ENCODE results near the gene MGAT5.
A peak's percentile ranks its signal among the peaks of the same experiment; 100 is the strongest.

Gene MGAT5

GRCh38 chr2:134396493-134396892 lies 142.6 kb downstream of the MGAT5 start:
- no peak for DNase-seq (ENCODE audit: low spot score)

GRCh38 chr2:134397146-134397896 lies 143.4 kb downstream of the MGAT5 start:
- no peak for DNase-seq (ENCODE audit: low spot score)

- peak; percentile 58 for DNase-seq (ENCODE audit: low spot score)
Measured at GRCh38 chr2:134398300-134398699, 144.4 kb downstream of the MGAT5 start.

GRCh38 chr2:134399096-134399495 lies 145.2 kb downstream of the MGAT5 start:
- no peak for DNase-seq (ENCODE audit: low spot score)

- DNase-seq (ENCODE audit: low spot score): peak; percentile 13
Measured at GRCh38 chr2:134401081-134401497, 147.2 kb downstream of the MGAT5 start.

GRCh38 chr2:134401789-134402188 lies 147.9 kb downstream of the MGAT5 start:
- peak; percentile 29 for DNase-seq (ENCODE audit: low spot score)

GRCh38 chr2:134402410-134402809 lies 148.5 kb downstream of the MGAT5 start:
- DNase-seq (ENCODE audit: low spot score): peak; percentile 49

GRCh38 chr2:134405611-134406081 lies 151.8 kb downstream of the MGAT5 start:
- DNase-seq (ENCODE audit: low spot score): no peak

- no peak for DNase-seq (ENCODE audit: low spot score)
Measured at GRCh38 chr2:134406311-134406710, 152.4 kb downstream of the MGAT5 start.

- no peak for DNase-seq (ENCODE audit: low spot score)
Measured at GRCh38 chr2:134406736-134407135, 152.9 kb downstream of the MGAT5 start.

GRCh38 chr2:134407154-134407890 lies 153.4 kb downstream of the MGAT5 start:
- no peak for DNase-seq (ENCODE audit: low spot score)

GRCh38 chr2:134408386-134408785 lies 154.5 kb downstream of the MGAT5 start:
- DNase-seq (ENCODE audit: low spot score): peak; percentile 13

- DNase-seq (ENCODE audit: low spot score): peak; percentile 37
Measured at GRCh38 chr2:134408791-134409190, 154.9 kb downstream of the MGAT5 start.

- DNase-seq (ENCODE audit: low spot score): no peak
Measured at GRCh38 chr2:134410006-134410405, 156.1 kb downstream of the MGAT5 start.

GRCh38 chr2:134410831-134411231 lies 157.0 kb downstream of the MGAT5 start:
- DNase-seq (ENCODE audit: low spot score): peak; percentile 11

GRCh38 chr2:134411279-134411827 lies 157.5 kb downstream of the MGAT5 start:
- DNase-seq (ENCODE audit: low spot score): no peak

GRCh38 chr2:134411828-134412638 lies 158.2 kb downstream of the MGAT5 start:
- peak; percentile 64 for DNase-seq (ENCODE audit: low spot score)

GRCh38 chr2:134412639-134412999 lies 158.7 kb downstream of the MGAT5 start:
- DNase-seq (ENCODE audit: low spot score): no peak

GRCh38 chr2:134413430-134413829 lies 159.6 kb downstream of the MGAT5 start:
- no peak for DNase-seq (ENCODE audit: low spot score)

- DNase-seq (ENCODE audit: low spot score): no peak
Measured at GRCh38 chr2:134413912-134414311, 160.0 kb downstream of the MGAT5 start.

GRCh38 chr2:134416018-134416417 lies 162.1 kb downstream of the MGAT5 start:
- no peak for DNase-seq (ENCODE audit: low spot score)

- DNase-seq (ENCODE audit: low spot score): no peak
Measured at GRCh38 chr2:134416637-134417036, 162.8 kb downstream of the MGAT5 start.

Data from hepatic stellate cell (primary cell).